SH-SY5Y (cell line): ENCODE measurements around the gene AGBL1.

Experiments
- GATA2 ChIP-seq: IDR thresholded peaks from 2 replicates; pipeline ENCODE4 v1.6.1; 2011; ENCODE audit warnings: mild to moderate bottlenecking, low read depth, low read length
- GATA3 ChIP-seq: IDR thresholded peaks from 2 replicates; pipeline ENCODE4 v1.6.1; 2011; ENCODE audit warnings: low read depth, mild to moderate bottlenecking, low read length, moderate library complexity

The AGBL1 gene

DNA sequence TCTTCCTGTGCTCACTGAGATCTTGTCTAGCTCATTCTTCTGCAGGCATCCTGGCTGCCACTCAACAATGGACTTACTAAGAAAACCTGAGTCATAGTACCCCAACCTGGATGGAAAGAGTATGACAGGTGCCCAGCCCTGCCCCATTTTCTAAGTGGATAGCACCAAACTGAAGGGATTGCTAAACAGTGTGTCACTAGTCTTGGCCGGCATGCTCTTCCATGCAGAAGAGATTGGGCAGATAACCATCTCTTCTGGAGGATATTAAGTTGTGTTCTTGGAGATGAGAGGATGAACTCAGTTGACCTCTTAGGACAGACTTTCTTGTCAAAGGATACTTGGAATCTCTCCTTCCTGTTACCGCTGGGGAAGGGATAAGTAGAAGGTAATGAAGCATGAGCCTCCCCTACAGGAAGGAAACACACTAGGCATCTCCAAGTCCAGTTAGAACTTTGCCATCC is 797.5 kb downstream of the AGBL1 start:
- no peak for TF ChIP-seq GATA3
- TF ChIP-seq GATA2: no peak

DNA sequence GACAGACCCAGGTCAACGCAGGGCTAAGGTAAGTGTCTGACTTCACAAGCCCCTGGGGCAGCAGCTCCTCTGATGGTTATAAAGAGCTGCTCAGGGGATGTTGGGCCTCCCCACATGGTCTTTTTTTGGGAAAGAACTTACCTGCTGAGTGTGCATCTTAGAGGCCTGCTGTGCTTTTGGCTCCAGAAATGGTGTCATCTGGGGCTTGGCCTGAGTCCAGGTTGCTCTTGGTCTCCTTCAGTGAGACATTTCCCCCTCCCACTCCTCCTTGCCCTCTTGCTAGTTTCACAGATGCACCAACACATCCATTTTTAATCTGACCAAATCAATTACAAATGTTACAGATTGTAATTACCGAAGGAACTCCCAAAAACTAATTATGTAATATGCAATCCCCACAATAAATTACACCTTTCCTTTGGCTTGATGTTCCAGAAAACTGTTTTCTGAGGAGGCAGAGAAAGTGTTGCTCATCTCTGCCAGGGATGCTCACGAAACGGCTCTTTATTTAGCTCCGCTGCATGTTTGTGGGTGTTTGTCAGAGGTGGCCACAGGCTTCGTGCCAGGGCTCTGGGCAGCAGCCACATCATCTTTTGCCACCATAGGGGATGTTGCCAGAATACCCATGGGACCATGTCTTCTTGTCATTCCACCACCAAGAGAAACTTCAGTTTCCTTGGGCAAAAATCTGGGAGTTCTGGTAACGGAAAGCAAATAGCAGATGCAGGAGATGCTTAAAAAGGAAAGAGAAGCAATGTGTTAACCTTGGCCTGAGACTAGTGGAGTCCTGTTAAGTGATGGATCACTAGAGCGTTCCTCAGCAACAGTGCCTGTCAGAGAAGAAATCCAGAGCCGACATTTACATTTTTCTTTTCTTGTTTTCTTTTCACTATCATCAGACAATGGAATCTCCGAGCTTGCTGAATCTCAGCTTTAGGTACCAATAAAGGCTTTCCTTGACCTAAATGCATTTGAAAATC is 799.9 kb downstream of the AGBL1 start:
- TF ChIP-seq GATA3: no peak
- TF ChIP-seq GATA2: no peak

DNA sequence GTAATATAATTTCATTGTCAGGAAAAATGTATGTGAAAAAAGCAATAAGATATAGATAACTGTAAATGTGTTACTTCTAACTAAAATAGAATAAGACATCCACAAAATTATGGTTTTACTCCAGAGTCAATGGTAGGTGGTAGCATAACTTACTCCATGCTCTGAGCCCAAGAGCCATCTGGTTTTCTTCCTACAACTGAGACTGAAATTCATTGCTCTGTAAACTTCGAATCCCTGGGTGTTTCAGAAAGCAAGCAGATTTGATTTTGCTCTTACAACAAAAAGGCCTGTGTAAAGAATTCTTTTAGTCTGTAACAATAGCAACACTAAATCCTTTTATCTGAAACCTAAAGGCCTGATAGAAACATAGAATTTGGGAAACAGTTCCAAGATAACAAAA is 805.9 kb downstream of the AGBL1 start:
- TF ChIP-seq GATA3 (no peak), GATA2 (no peak)

DNA sequence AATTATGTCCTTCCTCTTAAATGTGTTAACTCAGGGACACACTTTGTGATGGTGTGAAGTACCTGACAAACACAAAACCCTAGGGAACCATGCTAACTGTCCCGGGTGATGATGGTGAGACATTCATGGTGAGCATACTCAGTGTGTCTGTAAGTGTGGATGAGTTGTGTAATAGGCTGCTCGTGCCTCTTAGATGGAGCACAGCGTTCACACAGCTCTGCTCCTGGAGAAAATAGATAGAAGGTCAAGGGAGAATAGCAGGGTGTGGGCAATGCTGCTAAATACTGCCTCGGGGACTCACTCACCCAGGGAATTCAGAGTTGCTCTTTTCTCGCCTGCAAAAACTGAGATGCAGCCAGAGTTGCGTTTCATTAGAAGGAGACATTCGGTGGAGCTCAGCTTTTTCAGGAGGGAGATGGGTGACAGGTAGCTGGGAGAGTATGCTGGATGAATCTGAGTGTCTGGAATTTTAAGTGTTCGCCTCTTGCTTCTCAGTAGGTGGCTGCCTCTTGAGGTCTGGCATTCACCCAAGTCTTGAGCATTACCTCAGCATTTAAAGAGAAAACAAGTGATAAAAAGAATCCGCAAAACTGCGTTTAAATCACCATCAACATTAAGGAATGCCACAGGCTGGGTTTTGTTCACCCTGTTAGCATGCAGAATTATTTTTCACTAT is 813.2 kb downstream of the AGBL1 start:
- TF ChIP-seq GATA2: no peak
- TF ChIP-seq GATA3: no peak

DNA sequence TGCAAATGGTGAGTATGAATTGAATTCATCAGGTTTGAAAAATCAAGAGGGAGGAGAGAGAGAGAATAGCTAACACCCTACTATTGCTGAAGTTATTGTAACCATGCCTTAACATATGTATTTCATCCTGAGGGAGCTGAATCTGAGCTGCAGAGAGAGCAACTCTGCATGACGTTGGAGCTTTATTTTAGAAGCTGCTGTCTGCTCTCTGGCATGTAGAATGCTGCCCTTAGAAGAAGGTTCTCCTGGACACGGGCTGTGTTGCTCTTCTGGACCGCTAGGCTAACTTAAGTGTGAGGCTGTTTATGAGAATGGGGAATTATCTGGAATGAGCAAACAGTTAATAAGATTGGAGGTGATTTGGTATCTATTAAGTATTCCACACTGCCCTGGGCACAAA is 814.6 kb downstream of the AGBL1 start:
- TF ChIP-seq GATA3 (no peak), GATA2 (no peak)

DNA sequence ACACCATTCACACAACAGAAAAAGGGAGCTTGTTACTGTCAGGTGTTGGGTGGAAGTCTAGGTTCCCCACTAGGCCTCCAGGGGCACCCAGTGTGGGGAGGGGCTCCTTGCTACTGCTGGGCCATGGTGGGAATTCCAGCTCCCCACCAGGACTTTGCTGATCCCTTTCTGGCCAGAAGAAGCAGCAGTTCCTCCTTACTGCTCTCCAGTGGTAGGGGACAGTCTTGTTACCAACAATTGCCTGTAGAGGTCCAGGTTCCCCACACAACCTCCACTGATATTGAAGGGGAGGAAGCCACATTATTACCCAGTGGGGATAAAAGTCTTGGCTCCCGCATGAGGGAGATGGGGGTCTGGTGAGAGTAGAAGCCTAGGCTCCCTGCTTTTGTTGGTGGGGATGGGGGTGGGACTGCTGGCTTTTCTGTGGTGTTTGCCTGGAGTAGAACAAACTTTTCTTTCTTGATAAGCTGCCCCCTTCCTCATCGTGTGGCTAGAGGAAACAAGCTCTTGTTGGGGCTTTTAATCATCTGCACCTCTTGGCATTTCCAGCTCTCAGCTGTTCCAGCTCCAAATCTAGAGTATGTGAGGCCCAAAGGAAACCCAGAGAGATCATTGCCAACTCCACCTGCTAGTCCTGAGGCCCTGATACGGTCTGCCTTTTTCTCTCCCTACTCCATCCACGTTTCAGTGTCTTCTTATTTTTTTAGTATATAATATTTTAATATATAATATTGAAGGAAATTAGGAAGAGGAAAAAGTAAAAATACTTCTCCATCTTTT is 824.2 kb downstream of the AGBL1 start:
- no peak for TF ChIP-seq GATA2
- TF ChIP-seq GATA3: no peak

DNA sequence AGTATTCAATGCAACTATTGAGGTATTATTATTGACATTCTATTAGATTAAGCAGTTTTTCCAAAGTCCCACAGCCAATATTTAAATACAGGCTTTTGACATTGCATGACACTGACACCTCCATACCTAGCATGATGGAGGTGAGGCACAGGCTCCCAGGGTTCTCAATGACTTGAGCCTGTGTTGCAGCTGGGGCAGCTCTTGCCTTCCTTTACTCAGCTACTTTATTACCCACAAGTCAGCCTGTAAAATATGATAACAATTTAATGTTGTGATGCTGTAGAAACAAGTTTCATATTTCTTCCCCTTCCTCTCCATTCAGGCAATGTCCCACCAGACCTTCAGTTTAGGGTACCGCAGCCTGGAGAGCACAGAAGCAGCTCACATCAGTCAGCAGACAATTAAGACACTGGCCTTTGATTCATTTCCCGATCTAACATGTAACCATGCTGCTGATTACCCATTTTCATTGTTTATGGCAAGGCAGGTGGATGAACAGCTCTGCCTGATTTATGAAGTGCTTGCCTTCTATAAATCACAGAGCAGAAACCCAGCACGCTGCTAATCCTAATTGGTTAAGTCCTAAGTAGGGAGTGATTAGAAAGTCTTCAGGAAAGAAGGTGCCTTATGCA is 826.1 kb downstream of the AGBL1 start:
- TF ChIP-seq GATA3: no peak
- TF ChIP-seq GATA2: no peak

DNA sequence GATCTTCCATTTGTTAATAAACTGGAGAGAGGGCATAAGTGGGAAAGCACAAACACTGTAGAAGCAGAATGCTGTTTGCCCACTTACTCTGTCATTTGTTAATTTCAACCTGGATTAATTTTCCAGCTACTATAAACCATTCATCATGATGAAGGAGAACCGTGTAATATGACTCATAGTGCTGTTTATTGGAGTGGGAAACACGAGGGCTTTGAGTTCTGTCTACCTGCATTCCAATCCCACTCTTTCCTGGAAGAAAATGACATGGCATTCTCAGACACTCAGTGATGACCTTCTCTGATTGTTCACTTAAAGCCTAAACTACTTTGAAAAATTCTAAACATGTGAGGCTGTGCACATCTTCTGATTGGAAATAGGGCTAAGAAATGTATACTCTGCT is 826.7 kb downstream of the AGBL1 start:
- no peak for TF ChIP-seq GATA3
- no peak for TF ChIP-seq GATA2

DNA sequence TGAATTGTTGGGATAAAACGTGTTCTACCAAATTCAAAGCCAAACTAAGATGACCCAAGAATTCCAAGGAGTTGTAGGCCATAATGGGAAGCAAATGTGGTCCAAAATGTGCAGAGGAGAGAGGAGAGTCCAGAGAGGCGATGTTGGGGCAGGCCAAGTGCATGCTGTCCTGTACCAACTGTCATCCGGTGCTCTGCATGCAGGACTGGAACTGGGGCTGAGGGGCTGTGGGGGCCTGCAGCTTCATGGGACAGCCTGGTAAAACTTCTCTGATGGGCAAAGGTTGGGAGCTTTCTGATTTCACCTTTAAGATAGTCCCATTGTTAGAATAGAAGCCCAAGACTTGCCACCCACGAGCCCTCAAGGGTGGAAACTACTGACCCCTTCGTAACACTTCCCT is 831.4 kb downstream of the AGBL1 start:
- no peak for TF ChIP-seq GATA3
- TF ChIP-seq GATA2: no peak

DNA sequence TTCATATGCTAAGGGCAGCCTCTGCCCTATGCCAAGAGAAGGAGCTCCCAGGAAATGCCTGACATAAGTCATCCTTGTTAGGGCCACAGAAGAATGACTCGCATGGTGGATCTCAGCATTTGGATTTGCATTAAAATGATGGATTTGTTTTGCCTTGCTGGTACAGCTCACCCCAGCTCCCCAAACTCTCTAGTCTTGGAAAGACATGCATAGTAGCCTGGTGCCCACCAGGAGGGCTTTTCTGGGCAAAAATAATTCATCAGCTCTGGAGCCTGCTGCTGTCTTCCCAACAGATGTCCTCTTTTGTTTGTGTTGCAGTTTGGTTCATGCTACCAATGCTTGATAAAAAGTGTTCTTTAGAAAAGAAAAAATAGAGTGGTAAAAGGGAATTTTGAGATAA is 833.0 kb downstream of the AGBL1 start:
- TF ChIP-seq GATA2 (no peak), GATA3 (no peak)

DNA sequence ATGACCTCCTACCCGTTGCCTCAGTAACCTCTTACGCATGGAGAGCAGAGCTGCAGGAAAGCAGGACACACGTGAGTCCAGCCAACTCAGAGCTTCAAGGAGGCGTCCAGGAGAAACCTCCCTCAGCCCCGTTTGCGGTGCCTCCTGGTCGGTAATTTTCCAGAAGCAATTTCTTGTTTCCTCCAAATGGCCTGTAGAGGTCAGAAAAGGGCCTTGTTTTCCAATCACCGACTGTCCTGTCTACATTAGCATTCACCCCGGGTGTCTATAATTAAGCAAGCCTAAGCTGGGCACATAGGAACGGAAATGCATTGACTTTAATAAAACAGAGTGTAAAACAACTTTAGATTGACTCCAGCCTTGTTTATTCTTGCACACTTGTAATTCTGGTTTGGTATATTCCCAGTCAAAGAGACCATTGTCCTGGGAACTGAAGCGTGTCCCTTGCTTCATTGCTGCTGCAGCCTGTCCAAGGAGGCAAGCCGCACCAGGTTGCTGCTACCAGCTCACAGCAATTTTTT is 836.2 kb downstream of the AGBL1 start:
- TF ChIP-seq GATA3 (no peak), GATA2 (no peak)

DNA sequence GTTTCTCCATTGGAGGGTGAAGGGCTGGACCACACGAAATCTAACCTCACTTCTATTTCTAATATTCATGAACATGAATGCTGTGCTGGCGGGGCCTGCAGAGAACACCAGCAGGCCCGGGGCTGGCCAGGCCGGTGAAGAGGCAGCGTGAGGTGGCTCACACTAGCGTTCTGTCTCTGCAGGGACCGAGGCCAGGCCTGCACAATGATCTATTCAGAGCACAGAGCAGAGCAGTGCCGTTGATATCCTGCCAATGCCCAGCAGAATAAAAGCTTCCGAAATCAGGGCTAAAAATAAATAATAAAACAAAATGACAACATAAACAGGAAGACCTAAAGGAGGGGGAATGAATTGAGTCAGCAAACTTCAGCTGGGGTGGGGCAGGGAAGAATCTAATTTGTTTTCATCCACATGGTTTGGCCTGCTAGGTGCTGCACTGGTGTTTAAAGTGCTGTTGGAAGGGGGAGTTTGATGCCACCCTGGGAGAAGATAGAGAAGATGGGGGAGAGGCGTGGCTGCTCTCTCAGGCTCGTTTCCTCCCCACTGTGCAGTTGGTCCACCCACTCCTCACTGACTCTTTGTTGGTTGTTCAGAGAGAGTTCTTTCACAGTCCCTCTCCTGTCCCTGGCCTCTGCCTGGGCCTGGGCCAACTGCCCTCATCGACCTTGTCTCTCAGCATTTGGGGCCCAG is 837.1 kb downstream of the AGBL1 start:
- TF ChIP-seq GATA3 (no peak), GATA2 (no peak)

DNA sequence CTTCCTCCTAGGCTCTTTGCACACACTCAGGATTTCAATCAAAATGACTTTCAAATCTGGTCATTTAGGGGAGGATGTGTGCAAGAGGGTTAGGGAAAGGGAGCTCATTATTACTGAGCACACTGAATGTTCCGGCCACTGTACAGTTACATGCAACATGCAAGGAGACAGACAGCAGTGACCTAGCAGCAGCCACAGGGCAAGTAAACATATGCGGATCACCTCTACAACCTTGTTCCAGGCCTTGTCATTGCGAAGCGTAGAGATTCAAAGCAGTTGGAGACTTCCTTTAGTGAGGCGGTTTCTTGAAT is 837.6 kb downstream of the AGBL1 start:
- no peak for TF ChIP-seq GATA2
- TF ChIP-seq GATA3: no peak
